Left ventricle myocardium superior (tissue), 1 donor: ENCODE data around the gene HHATL. TPM values are rescaled to one million over a fixed set of nuclear protein-coding genes. Genes with fewer than 3 reads are reported as not detected.
A peak's percentile ranks its signal among the peaks of the same experiment; 100 is the strongest.

Source experiments
- ATAC-seq: fragments of 200-7000 bp; cut with Tn5 transposase; one replicate; pipeline ENCODE4 v1.9.1; 2020; ENCODE audit warnings: mild to moderate bottlenecking, moderate library complexity
- DNase-seq: peaks from one replicate; pipeline ENCODE4 v3.0.0-alpha.2; 2020
- intact Hi-C: fragments of 100-400 bp; cut with micrococcal nuclease; formaldehyde crosslinking; loops from one replicate; pipeline ENCODE4 v1.11.0; 2022
- long read RNA-seq: library from polyadenylated mRNA; unstranded; transcript quantifications from one replicate; pipeline ENCODE4 v2.0.0, GENCODE V29; 2021
- total RNA-seq: library from RNA; stranded (reverse); fragmentation: NEBNext Ultra II Directional; extraction: Animal tissue kit (Norgen Biotek cat#: 25700); gene quantifications from one replicate; pipeline ENCODE4 v1.2.1, GENCODE V29; 2021
- donor health status: DM: no; HTN: yes; CAD: no; lungs with severe emphysema.

HHATL gene, protein sequence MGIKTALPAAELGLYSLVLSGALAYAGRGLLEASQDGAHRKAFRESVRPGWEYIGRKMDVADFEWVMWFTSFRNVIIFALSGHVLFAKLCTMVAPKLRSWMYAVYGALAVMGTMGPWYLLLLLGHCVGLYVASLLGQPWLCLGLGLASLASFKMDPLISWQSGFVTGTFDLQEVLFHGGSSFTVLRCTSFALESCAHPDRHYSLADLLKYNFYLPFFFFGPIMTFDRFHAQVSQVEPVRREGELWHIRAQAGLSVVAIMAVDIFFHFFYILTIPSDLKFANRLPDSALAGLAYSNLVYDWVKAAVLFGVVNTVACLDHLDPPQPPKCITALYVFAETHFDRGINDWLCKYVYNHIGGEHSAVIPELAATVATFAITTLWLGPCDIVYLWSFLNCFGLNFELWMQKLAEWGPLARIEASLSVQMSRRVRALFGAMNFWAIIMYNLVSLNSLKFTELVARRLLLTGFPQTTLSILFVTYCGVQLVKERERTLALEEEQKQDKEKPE
- total RNA-seq = 463 TPM
- long read RNA-seq, transcript HHATL-211 (2 exons, 587 nt) = minor isoform, 42 of 652 reads
- long read RNA-seq, transcript HHATL-209 (3 exons, 702 nt) = minor isoform, 79 of 652 reads
- long read RNA-seq, transcript HHATL-205 (12 exons, 1,865 nt) = major isoform, 331 of 652 reads
- long read RNA-seq, partial matches to known transcripts = 116 of 652 reads
- long read RNA-seq, other reads (novel, unspliced or antisense) = 84 of 652 reads

DNA sequence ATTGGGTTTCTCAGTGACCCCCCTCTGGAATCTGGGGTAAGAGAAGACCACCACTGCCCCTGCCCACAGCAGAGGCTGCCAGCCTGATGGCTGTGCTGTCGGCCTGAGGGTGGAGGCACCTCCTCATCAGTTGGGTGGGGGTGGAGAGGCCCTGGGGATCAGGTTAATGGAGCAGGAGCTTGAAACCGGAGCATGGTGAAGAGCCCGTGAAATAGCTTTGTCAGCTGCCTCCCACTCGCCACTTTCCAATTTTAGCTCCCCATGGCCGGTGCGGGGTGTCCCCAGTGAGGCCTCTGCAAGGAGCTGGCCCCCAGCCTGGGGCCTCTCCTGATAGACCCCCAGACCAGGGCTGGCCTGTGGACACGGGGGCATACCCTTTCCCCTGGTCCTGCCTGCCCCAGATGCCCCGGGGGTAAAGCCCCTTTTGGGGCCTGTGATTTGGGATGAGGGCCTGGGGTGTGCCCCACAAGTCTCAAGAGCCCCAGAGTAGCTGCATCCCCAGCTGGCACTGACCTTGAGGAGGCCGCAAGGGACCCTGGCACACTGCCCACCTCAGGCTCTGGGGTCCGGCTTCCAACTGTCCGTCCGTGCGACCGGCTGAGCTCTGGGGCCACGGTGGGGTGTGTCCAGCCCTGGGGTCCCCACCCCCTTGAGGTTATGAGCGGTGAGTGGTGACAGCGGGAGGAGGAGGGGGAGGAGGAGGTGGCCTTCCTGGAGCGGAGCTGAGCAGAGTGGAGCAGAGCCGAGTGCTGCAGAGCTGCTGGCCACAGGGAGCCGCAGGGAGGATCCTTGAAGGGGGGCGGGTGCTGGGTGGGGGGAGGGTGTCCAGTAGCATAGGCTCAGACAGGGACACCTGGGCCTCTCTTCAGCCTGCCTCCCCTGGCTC is at the start of gene HHATL:
HHATL (minus strand) TSS at position 733 of the 886 bp plus-strand sequence. CDS start 1,972 bp downstream, outside the sequence.
- intact Hi-C loops = no loop called here
- ATAC-seq (peak; percentile 78), DNase-seq (peak; percentile 86)

DNA sequence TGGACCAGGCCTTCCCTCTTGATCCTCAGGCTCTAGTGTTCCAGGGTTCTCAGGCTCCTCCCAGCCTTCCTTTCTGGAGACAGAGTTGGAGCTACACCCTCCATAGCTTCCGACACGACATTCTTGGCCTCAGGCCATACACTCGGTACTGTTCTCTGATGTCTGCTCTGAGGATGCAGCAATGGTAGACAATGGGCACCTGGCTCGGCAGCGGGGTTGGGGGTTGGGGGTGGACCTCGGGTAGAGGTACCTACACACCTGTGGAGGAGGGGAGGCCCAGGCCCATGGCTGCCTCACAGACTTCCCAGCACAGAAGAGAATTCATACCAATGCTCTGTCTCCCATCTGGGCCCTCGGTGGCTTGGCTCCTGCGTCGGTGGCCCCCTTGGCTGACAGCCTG is 49.0 kb upstream of the HHATL start:
- DNase-seq (no peak), ATAC-seq (no peak)
- intact Hi-C loops = no loop called here

DNA sequence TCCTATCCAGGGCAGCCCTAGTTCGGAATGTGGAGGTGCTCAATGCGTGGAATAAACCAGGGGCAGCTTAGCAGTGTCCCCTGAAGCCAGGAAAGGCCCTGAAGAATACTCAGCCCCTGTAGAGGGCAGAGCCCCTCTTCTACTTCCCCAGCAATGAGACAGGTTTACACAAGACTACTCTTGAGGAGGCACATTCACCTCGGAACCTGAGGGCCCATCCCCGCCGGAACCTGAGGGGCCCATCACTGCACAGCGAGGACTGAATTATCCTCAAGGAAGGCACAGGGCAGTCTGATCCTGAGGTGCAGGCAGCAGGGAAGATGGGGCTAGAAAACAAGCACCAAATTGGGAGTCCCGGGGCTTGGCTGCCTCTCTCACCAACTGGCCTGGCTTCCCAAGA is 48.2 kb upstream of the HHATL start:
- ATAC-seq (no peak), DNase-seq (no peak)
- intact Hi-C loops = no loop called here

DNA sequence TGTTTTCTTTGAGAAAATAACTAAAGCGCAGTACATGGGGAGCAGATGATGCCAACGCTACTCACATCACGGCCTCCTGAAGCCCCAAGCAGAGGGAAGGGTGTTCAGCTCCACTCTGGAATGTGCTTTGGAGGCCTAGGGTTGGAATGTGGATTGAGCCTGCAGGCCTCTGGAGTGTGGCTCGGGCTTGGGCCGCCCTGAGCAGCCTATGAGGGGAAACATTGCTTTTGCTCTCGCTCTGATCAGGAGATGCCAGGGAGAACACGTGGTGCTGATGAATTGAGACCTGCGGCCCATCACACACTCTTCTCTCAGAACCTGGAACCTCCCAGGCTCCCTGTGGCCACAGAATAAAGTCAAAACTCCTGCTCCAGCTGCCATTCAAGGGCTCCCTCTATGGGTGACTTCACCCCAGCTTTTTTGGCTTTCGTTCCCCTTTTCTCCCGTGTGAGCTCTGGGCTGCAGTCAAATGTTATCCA is 47.2 kb upstream of the HHATL start:
- no peak for DNase-seq
- intact Hi-C loops = loop anchor here (10.0 kb wide), 1 partner anchor 165 kb away; the partner anchor contains the start of gene SEC22C
- ATAC-seq = peak; percentile 39

DNA sequence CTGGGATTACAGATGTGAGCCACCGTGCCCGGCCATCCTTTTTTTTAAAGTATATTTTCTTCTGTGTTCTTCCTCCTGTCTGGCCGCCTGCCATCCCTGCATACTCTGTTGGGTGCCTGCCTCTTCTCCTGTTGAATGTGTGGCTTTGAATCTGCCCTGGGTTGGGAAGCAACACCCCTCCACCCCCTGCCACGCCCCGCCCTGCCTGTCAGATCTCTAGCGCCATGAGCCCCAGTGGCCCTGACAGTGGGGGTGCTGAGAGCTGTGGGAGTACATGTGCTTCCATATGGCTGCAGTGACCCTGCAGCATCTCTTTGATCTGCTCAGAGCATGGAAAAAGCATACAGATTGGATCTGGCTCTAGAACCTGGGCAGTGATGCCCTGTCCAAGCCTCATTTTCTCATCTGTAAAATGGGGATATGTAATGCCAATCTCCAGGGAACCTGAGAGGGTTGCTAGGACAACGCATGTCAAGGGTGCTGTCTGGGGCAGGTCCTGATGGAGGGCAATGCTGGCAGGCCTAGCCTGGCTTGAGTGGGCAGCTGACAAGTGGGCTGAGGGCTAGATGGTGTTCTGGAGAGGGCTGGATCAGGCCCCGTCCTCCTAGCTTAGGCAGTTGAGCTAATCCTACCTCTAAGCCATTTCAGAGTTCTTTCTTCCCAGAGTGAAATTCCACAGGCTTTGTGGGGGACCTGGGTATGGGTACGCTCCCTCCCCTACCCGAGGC is 46.6 kb upstream of the HHATL start:
- intact Hi-C loops = loop anchor here (10.0 kb wide), 1 partner anchor 164 kb away; the partner anchor contains the start of gene SEC22C
- DNase-seq = no peak
- no peak for ATAC-seq

DNA sequence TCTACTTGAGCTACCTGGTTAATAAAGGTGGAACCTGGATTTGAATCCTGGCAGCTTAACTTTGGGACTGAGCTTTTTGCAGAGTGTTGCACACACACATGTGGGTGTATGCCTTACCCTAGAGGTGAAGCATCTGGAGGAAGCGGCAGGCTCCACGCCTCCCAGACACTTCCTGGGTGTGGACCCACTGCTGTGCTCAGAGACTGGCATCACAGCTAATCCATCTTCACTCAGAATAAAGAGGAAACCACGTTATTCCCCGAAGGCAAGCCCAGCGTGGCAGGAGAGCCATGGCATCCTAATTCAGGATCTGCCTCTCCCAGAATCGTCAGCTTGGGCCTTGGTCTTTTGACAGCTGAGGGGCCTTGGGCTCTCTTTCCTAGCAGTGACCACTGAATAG is 45.0 kb upstream of the HHATL start:
- intact Hi-C loops = loop anchor here (10.0 kb wide), 1 partner anchor 163 kb away; the partner anchor contains the start of gene SEC22C
- ATAC-seq = no peak
- no peak for DNase-seq

DNA sequence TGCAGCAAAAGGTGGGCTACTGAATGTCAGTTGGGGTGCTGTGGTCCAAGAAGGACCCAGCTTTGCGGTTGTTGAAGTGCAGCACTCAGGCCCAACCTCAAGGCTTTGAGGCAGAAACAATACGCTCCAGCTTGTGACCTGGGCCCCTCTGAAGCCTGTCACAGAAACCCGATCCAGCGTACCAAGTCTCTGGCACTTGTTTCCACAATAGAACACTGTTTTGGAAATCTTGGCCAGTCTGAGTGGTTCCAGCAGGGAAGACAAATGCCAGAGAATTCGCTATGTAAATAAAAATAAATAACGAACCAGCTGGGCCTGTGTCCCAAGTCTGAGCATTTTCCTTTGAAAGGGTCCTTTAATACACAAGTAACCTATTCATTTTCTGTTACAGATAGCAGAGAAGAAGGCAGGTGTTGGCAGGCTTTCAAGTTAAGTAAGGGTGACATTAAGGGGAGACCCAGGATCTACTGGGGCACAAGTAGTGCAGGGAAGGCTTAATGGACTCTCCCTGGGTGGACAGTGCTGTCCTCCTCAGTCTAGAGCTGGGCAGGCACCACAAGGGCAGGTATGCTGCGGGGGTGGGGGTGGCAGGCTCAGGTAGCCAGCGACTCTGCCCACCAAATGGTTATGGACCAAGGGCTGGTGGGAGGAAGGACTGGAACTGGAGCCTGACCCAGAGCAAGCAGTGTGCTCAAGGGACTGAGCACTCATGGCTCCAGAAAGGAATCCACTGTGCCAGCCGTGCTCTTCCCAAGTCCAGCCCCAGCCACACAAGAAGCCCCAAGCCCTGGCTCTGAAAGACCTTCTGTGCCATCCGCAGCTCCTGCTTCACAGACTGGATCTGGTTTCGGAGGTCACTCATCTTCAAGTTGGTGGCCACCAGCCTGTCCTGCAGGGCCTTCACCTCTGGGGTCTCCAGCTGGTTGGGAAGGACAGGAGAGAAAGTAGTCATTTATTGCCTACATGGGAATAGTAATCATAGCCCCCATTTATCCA is 44.2 kb upstream of the HHATL start:
- intact Hi-C loops = loop anchor here (10.0 kb wide), 1 partner anchor 162 kb away; the partner anchor contains the start of gene SEC22C
- ATAC-seq = peak; percentile 28
- DNase-seq = no peak

DNA sequence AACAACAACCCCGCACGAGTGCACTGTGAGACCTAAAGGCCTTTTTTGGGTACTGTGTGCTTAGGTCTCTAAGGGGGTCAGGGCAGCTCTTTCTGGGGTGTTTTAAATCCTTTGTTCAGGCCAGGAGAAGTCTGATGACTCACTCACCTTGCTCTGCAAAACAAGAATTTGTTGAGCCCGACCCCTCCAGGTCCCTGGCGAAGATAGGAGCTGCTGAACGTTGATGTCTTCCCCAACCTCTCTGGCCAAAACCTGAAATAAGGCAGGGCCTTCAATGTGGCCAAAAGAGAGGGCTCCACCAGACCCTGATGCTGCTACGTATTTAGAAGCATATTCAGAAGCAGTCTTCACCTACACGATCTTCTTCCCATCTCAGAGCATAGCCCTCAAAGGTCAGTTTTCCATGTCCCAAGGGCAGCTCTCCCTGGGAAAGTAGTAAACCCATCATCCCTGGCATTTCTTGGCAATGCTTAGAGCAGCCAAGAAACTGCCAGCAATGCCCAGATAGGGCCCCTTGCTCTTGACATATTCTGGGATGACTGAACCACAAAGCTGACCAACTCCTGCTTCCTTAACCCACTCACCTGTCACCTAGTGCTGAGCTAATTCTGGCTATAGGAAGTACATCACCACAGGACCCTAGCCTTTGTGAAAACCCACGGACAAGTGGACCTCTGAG is 43.3 kb upstream of the HHATL start:
- ATAC-seq (peak; percentile 9), DNase-seq (no peak)
- intact Hi-C loops = loop anchor here (10.0 kb wide), 1 partner anchor 161 kb away; the partner anchor contains the start of gene SEC22C

DNA sequence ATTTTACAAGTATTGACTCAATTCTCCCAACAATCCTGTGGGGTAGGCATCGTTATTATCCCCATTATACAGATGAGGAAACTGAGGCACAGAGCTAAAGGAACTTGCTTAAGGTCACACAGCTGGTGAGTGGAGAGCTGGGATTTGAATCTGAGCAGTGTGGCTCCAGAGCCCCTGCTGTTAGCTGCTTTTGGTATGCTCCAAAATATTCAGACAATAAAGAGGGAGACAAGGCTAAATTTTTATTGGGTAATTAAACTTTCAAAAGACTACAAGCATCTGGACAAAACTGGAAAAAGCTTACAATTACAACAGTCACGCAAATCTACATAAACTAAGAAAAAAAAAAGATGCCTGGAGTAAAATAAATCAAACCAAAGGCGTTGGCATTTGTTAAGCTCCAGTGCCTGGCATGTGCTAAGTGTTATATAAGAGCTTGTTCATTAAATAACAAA is 42.7 kb upstream of the HHATL start:
- intact Hi-C loops = loop anchor here (10.0 kb wide), 1 partner anchor 161 kb away; the partner anchor contains the start of gene SEC22C
- ATAC-seq = no peak
- DNase-seq = no peak

DNA sequence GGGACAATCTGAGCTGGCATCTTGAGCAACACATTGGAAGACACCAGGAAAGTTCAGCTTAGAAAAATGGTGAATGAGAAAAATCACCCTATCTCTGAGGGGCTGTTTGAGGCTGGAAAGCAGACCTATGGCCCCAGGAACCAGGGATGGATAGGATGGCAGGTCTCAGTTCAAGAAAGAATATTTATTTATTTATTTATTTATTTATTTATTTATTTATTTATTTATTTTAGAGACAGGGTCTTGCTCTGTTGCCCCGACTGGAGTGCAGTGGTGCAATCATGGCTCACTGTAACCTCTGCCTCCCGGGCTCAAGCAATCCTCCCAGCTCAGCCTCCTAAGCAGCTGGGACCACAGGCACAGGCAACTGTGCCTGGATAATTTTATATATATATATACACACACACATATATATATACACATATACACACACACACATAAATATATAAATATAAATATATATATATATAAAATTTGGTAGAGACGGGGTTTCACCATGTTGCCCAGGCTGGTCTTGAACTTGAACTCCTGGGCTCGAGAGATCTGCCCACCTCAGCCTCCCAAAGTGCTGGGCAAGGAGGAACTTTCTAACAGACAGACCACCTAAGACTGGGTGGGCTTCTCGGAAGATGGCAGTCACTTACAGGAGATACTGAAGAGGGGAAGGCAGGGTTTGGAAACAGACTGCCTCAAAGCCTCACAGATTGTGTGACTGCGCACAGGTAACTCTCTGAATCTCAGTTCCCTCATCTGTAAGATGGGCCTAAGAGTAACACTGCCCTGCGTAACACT is 40.8 kb upstream of the HHATL start:
- no peak for ATAC-seq
- no peak for DNase-seq
- intact Hi-C loops = loop anchor here (10.0 kb wide), 1 partner anchor 159 kb away; the partner anchor contains the start of gene SEC22C

DNA sequence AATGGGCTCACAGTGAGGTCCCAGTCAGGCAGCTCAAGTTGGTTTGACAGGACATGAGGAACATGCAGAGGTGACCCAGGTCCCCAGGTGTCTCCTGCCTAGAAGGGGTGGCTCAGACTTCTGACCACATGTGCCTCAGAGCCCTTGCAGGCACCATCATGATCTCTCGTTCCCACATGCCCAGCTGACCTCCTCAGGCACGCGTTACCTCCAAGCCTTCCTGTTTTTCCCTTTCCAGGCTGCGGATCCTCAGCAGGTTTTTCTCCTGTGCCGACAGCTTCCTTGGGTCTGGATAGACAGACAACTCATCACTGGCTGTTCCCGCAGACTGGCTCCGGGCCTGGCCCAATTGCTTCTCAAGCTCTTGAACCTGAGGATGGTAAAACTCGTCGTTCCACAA is 40.1 kb upstream of the HHATL start:
- DNase-seq (no peak), ATAC-seq (no peak)
- intact Hi-C loops = loop anchor here (10.0 kb wide), 1 partner anchor 158 kb away; the partner anchor contains the start of gene SEC22C

DNA sequence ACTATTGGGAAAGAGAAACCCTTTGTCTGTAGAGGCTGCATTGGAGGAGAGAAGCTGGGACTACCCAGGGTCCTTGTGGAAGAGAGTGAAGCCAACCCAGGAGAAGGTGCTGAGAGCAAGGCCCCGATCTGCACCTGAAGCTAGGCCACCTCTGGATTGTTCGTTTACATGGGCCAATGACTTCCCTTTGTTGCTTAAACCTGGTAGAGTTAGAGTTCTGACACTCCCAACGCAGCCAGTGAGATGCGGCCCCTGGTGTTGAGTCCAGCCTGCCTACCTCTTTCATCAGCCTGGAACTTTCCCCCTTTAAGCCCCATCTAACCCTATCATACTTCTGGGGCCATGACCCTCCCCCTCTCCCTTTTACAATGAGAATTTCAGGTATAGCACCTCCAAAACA is 39.7 kb upstream of the HHATL start:
- DNase-seq (no peak), ATAC-seq (no peak)
- intact Hi-C loops = loop anchor here (10.0 kb wide), 1 partner anchor 157 kb away; the partner anchor contains the start of gene SEC22C

DNA sequence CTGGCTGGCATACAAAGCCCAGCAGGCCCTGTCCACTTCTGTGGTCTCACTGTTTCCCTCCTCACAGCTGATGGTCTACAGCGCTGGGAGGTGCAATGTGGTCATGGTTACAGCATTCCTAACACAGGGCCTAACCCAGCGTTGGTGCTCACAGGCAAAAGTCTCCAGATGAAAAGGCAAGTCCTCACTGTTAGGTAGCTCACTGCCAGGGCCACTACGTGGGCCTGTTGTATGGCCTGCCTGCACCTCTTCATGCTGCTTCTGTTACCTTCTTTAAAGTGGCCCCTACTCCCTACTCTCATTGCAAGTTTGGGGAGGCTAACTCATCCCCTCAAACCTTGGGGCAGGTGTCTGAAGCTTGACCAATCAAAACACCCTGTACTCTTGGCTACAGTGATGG is 39.2 kb upstream of the HHATL start:
- intact Hi-C loops = loop anchor here (10.0 kb wide), 1 partner anchor 157 kb away; the partner anchor contains the start of gene SEC22C
- ATAC-seq (no peak), DNase-seq (no peak)

DNA sequence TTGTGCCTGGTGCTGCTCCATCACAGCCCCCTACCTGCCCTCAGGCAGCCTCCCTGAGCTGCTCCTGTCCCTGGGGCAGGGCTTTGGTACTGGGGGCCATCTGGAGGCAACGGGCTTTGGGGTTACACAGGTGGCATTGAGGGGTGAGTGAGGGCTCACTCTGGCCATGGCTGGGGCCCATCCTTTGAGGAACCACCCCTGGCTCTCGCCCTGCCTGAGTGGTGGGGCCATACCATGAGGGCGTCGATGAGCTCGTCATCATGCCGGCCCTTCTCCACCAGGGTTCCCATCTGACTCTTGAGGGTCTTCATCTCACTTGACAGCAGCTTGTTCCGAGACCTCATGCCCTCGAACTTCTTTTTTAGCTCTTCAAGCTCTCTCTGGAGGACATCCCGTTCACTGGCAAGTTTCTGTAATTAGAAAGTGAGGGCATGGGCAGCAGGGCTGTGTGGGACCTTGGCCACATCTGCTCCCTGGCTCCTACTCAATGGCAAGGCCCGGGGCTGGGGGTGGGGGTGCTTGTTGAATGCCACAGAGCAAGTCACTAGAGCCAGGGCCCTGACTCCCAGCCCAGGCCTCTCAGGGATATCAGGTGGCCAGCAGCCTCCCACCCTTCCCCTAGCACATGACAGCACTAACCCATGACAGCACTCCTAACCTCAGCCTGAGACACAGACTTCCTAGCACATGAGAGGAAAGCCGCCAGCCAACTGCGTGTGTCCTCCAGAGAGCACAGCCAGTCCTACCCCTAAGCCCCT is 37.0 kb upstream of the HHATL start:
- peak; percentile 94 for ATAC-seq
- peak; percentile 95 for DNase-seq
- intact Hi-C loops = loop anchor here (10.0 kb wide), 1 partner anchor 155 kb away; the partner anchor contains the start of gene SEC22C

DNA sequence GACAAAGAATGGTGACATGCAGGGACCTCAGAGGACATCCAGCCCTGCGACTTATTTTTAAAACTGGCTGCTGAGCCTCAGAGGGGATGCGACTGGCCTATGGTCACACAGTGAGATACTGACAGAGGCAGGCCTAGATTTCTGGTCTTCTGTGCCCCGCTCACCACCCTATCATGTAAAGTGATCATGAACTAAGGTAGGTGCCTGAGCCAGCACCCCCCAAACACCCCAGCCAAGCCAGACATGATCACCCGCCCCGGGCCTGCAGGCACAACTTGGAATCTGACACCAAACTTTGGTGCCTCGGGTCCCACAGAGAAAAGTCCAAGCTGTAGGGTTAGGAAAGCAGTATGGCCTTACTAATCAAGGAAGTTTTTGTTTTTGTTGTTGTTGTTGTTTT is 33.9 kb upstream of the HHATL start:
- ATAC-seq = no peak
- DNase-seq = no peak
- intact Hi-C loops = no loop called here
